ENCODE measurements around the gene RYR2. TPM values are rescaled to one million over a fixed set of nuclear protein-coding genes. Genes with fewer than 3 reads are reported as not detected.
A peak's percentile ranks its signal among the peaks of the same experiment; 100 is the strongest.

The RYR2 gene
- total and polyA plus RNA-seq, 4 donors, result 0.43 to 11.6 (median 2.0) TPM

DNA sequence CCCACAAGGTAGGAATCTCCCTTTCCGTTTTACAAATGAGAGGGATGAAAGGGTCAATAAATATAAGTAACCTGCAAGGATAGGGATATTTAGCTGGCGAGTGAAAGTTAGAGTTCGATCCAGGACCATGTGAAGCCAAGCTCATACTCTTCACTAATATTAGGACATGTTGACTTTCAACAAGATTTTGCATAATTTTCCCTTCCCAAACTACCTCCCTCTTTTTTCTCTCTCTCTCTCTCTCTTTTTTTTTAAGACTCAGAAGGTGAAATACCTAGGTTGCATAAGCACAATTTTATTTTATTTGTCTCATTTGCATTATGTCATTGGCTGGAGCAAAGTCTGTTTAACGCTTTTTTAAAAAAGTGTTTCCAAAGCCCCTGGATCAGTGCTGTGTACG, 29.6 kb upstream of the RYR2 start:
- no peak overlapping the region for H3K9ac ChIP-seq (ENCODE audit: insufficient read depth in 1 of 2, low read length in 2 of 2)
- peaks cover 0 to 3% (median 2%) of the 10 kb centered on the region in 3 donors for H3K27me3 ChIP-seq (ENCODE audit: control insufficient read depth in 3 of 3, insufficient read depth in 3 of 3, low read length in 2 of 3)
- H3K36me3 ChIP-seq (ENCODE audit: control insufficient read depth in 4 of 4, insufficient read depth in 4 of 4, low read length in 4 of 4), result no peaks in the 10 kb centered on the region
- peaks cover 0 to 4% (median 0%) of the 10 kb centered on the region in 5 donors for H3K4me1 ChIP-seq (ENCODE audit: control insufficient read depth in 5 of 5, insufficient read depth in 5 of 5, low read length in 5 of 5)
- ATAC-seq (ENCODE audit: insufficient read depth, low FRiP score) (no peak), DNase-seq (no peak)
- no peak overlapping the region for H3K4me3 ChIP-seq
- TF ChIP-seq, protein P1, sequence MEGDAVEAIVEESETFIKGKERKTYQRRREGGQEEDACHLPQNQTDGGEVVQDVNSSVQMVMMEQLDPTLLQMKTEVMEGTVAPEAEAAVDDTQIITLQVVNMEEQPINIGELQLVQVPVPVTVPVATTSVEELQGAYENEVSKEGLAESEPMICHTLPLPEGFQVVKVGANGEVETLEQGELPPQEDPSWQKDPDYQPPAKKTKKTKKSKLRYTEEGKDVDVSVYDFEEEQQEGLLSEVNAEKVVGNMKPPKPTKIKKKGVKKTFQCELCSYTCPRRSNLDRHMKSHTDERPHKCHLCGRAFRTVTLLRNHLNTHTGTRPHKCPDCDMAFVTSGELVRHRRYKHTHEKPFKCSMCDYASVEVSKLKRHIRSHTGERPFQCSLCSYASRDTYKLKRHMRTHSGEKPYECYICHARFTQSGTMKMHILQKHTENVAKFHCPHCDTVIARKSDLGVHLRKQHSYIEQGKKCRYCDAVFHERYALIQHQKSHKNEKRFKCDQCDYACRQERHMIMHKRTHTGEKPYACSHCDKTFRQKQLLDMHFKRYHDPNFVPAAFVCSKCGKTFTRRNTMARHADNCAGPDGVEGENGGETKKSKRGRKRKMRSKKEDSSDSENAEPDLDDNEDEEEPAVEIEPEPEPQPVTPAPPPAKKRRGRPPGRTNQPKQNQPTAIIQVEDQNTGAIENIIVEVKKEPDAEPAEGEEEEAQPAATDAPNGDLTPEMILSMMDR (IDR thresholded peaks at IDR 0.05; ENCODE audit: control extremely low read depth, extremely low read depth), result no peak
- WGBS, 2 donors, result 71 to 88% methylated on average over 5 of the region's 5 CpGs
- peak overlapping the region in 1 of 2 donors; percentile 94 for H3K27ac ChIP-seq (ENCODE audit: low read depth in 1 of 2, low read length in 1 of 2)
- H3K9me3 ChIP-seq (ENCODE audit: control insufficient read depth in 4 of 4, insufficient read depth in 3 of 4, low read length in 3 of 4), result no peaks in the 10 kb centered on the region

DNA sequence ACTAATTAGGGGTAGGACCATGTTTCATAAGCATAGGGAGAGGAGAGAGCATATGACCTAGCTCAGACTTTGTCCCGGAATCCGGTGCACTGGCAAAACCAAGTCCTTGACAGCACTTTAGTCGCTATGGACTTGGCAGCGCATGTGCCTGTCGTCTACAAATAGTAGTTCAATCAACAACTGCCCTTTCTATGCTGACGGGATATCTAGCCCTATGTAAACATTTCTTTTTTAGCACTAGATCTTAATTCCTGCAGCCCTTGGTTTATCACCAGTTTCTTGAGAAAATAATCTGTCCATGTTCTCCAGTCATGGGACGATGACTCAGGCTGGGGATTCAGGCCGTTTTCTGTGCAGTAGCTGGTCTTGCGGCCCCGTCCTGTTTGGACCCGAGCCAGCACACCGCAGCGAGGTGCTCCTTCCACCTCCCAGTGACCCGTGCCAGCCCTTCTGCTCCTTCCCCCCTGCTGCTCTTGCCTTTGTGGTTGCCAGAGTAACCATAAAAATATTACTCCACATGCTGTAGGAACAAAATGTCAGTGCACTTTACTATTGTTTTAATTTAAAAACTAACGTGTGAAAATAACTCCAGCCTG, 29.1 kb upstream of the RYR2 start:
- DNase-seq (peak; percentile 26 to 53 (median 47)), ATAC-seq (ENCODE audit: insufficient read depth, low FRiP score) (peak; percentile 45)
- Histone ChIP-seq H3K4me1 (ENCODE audit: control insufficient read depth in 5 of 5, insufficient read depth in 5 of 5, low read length in 5 of 5) (peaks cover 0 to 4% (median 0%) of the 10 kb centered on the region in 5 donors), H3K4me3 (no peak overlapping the region), H3K9me3 (ENCODE audit: control insufficient read depth in 4 of 4, insufficient read depth in 3 of 4, low read length in 3 of 4) (no peaks in the 10 kb centered on the region), H3K27ac (ENCODE audit: low read depth in 1 of 2, low read length in 1 of 2) (peak overlapping the region in 1 of 2 donors; percentile 94), H3K36me3 (ENCODE audit: control insufficient read depth in 4 of 4, insufficient read depth in 4 of 4, low read length in 4 of 4) (no peaks in the 10 kb centered on the region), H3K27me3 (ENCODE audit: control insufficient read depth in 3 of 3, insufficient read depth in 3 of 3, low read length in 2 of 3) (peaks cover 0 to 3% (median 3%) of the 10 kb centered on the region in 3 donors), H3K9ac (ENCODE audit: insufficient read depth in 1 of 2, low read length in 2 of 2) (no peak overlapping the region)
- 39 to 59% methylated on average over 15 of the region's 15 CpGs for WGBS, 2 donors
- TF ChIP-seq, protein P1 (IDR thresholded peaks at IDR 0.05; ENCODE audit: control extremely low read depth, extremely low read depth), result no peak

DNA sequence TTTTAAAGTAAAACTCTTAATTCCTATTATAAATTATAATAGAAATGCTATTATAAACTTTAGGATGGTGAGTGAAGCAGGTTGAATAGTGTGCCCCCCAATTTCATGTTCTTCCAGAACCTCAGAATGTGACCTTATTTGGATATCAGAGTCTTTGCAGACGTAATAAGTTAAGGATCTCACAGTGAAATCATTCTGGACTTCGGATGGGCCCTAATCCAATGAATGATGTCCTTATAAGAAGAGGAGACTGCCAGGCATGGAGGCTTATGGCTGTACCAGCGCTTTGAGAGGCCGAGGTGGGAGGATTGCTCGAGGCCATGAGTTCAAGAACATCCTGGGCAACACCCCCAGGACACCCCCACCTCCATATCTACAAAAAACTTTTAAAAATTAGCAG, 28.4 kb upstream of the RYR2 start:
- peak overlapping the region in 1 of 2 donors; percentile 94 for H3K27ac ChIP-seq (ENCODE audit: low read depth in 1 of 2, low read length in 1 of 2)
- ATAC-seq (ENCODE audit: insufficient read depth, low FRiP score), result no peak
- H3K27me3 ChIP-seq (ENCODE audit: control insufficient read depth in 3 of 3, insufficient read depth in 3 of 3, low read length in 2 of 3), result peaks cover 0 to 3% (median 3%) of the 10 kb centered on the region in 3 donors
- no peak for DNase-seq
- H3K4me1 ChIP-seq (ENCODE audit: control insufficient read depth in 5 of 5, insufficient read depth in 5 of 5, low read length in 5 of 5), result peaks cover 0 to 4% (median 0%) of the 10 kb centered on the region in 5 donors
- no peaks in the 10 kb centered on the region for H3K36me3 ChIP-seq (ENCODE audit: control insufficient read depth in 4 of 4, insufficient read depth in 4 of 4, low read length in 4 of 4)
- WGBS, 2 donors, result 83 to 91% methylated on average over 5 of the region's 5 CpGs
- TF ChIP-seq, protein P1 (IDR thresholded peaks at IDR 0.05; ENCODE audit: control extremely low read depth, extremely low read depth), result no peak
- H3K4me3 ChIP-seq, result no peak overlapping the region
- H3K9ac ChIP-seq (ENCODE audit: insufficient read depth in 1 of 2, low read length in 2 of 2), result no peak overlapping the region
- H3K9me3 ChIP-seq (ENCODE audit: control insufficient read depth in 4 of 4, insufficient read depth in 3 of 4, low read length in 3 of 4), result no peaks in the 10 kb centered on the region

DNA sequence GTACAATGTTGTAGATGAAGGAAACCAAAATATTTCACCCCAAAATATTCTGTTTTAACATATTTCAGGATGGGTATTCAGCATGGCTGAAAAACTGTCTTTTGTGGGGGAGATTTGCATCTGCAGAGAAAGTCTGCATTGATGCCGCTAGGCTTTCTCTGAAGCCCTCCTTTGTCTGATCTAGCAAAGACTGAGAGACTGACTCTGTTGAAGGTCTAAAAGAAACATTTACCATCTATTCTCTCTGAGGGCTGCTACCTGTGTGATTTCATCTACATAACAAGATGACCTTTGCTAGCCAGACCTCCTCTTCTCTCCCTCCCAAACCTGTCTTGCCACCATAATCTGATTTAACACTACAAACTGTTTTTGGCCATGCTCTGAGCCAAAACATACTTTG, 25.4 kb upstream of the RYR2 start:
- Histone ChIP-seq H3K27ac (ENCODE audit: low read depth in 1 of 2, low read length in 1 of 2) (no peak overlapping the region), H3K27me3 (ENCODE audit: control insufficient read depth in 3 of 3, insufficient read depth in 3 of 3, low read length in 2 of 3) (peaks cover 0 to 3% (median 3%) of the 10 kb centered on the region in 3 donors), H3K9ac (ENCODE audit: insufficient read depth in 1 of 2, low read length in 2 of 2) (no peak overlapping the region), H3K36me3 (ENCODE audit: control insufficient read depth in 4 of 4, insufficient read depth in 4 of 4, low read length in 4 of 4) (no peaks in the 10 kb centered on the region), H3K4me3 (no peak overlapping the region), H3K9me3 (ENCODE audit: control insufficient read depth in 4 of 4, insufficient read depth in 3 of 4, low read length in 3 of 4) (no peaks in the 10 kb centered on the region), H3K4me1 (ENCODE audit: control insufficient read depth in 5 of 5, insufficient read depth in 5 of 5, low read length in 5 of 5) (no peaks in the 10 kb centered on the region)
- DNase-seq (no peak), ATAC-seq (ENCODE audit: insufficient read depth, low FRiP score) (no peak)
- TF ChIP-seq, protein P1 (IDR thresholded peaks at IDR 0.05; ENCODE audit: control extremely low read depth, extremely low read depth), result no peak
- WGBS, 2 donors, result 55 to 81% methylated on average over 1 of the region's 1 CpG
